ENCODE data around the gene CREG1.

The CREG1 gene

GRCh38 chr1:167532964-167533824, 20.4 kb downstream of the CREG1 start:
- no peak for DNase-seq (ENCODE audit: low read depth in 2 of 2)

- DNase-seq (ENCODE audit: low read depth in 2 of 2): no peak
These were observed 21.2 kb downstream of the CREG1 start for GRCh38 chr1:167532375-167532774.

GRCh38 chr1:167529829-167530474, 23.6 kb downstream of the CREG1 start:
- DNase-seq (ENCODE audit: low read depth in 2 of 2): no peak

- DNase-seq (ENCODE audit: low read depth in 2 of 2): no peak
These were observed 25.4 kb downstream of the CREG1 start for GRCh38 chr1:167528057-167528728.

- no peak for DNase-seq (ENCODE audit: low read depth in 2 of 2)
These were observed 26.7 kb downstream of the CREG1 start for GRCh38 chr1:167526667-167527383.

- DNase-seq (ENCODE audit: low read depth in 2 of 2): no peak
These were observed 28.9 kb downstream of the CREG1 start for GRCh38 chr1:167524651-167525050.

- no peak for DNase-seq (ENCODE audit: low read depth in 2 of 2)
These were observed 31.3 kb downstream of the CREG1 start for GRCh38 chr1:167522246-167522645.

- DNase-seq (ENCODE audit: low read depth in 2 of 2): no peak
These were observed 32.8 kb downstream of the CREG1 start for GRCh38 chr1:167520711-167521206.

GRCh38 chr1:167518331-167518700, 35.2 kb downstream of the CREG1 start, which contains the start of gene CD247:
Gene CD247 (minus strand): TSS chr1:167518529. CDS start chr1:167518465, 64 bp downstream.
- peak; percentile 51 to 65 for DNase-seq (ENCODE audit: low read depth in 2 of 2)

- peak; percentile 80 to 85 for DNase-seq (ENCODE audit: low read depth in 2 of 2)
These were observed 35.8 kb downstream of the CREG1 start for GRCh38 chr1:167517535-167518330.

GRCh38 chr1:167516404-167517388, 36.9 kb downstream of the CREG1 start:
- DNase-seq (ENCODE audit: low read depth in 2 of 2): no peak

- no peak for DNase-seq (ENCODE audit: low read depth in 2 of 2)
These were observed 37.7 kb downstream of the CREG1 start for GRCh38 chr1:167515893-167516321.

GRCh38 chr1:167515461-167515860, 38.1 kb downstream of the CREG1 start:
- no peak for DNase-seq (ENCODE audit: low read depth in 2 of 2)

GRCh38 chr1:167514288-167514687, 39.3 kb downstream of the CREG1 start:
- no peak for DNase-seq (ENCODE audit: low read depth in 2 of 2)

- DNase-seq (ENCODE audit: low read depth in 2 of 2): no peak
These were observed 41.4 kb downstream of the CREG1 start for GRCh38 chr1:167512046-167512654.

GRCh38 chr1:167511374-167511986, 42.1 kb downstream of the CREG1 start:
- DNase-seq (ENCODE audit: low read depth in 2 of 2): no peak

- no peak for DNase-seq (ENCODE audit: low read depth in 2 of 2)
These were observed 42.7 kb downstream of the CREG1 start for GRCh38 chr1:167510881-167511280.

- no peak for DNase-seq (ENCODE audit: low read depth in 2 of 2)
These were observed 43.3 kb downstream of the CREG1 start for GRCh38 chr1:167510244-167510643.

- no peak for DNase-seq (ENCODE audit: low read depth in 2 of 2)
These were observed 44.0 kb downstream of the CREG1 start for GRCh38 chr1:167509587-167509986.

All from activated CD8-positive, alpha-beta memory T cell treated with anti-CD3 and anti-CD28 coated beads for 4 hours (primary cell).